ENCODE results near the gene MFAP4. TPM values are rescaled to one million over a fixed set of nuclear protein-coding genes. Genes with fewer than 3 reads are reported as not detected.

Gene MFAP4
- polyA plus RNA-seq, 1 experiment = 122 TPM

DNA sequence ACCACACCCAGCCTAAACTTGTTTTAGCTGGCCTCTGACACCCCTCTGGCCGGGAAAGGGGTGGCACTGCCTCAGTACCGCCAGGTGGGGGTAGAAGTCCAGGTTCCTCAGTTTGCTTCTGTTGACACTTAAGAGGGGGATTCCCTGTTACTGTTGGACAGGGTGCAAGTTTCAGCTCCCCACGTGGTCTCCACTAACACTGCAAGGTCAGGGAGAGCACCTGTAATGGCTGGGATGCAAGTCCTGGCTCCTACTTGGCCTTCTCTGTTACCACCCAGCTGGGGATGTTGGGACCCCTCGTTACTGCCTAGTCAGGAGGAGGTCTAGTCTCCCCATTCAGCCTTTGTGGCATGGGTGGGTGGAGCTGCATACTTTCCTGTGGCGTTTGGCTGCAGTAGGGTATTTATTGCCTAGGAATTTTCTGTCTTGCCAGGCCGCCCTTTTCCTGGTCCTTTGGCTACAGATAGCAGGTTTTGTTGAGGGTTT, 10.6 kb upstream of the MFAP4 start:
- POLR2A ChIA-PET = interaction anchor here (1.6 kb wide), 1 partner anchor 11 kb away, joined by 3 read pairs; the partner anchor contains the start of gene MFAP4
- DNase-seq (ENCODE audit: low read depth, low spot score) = no peak
- no peak overlapping the region for H3K4me3 ChIP-seq (ENCODE audit: low read depth, low read length)
- TF ChIP-seq, protein P1, sequence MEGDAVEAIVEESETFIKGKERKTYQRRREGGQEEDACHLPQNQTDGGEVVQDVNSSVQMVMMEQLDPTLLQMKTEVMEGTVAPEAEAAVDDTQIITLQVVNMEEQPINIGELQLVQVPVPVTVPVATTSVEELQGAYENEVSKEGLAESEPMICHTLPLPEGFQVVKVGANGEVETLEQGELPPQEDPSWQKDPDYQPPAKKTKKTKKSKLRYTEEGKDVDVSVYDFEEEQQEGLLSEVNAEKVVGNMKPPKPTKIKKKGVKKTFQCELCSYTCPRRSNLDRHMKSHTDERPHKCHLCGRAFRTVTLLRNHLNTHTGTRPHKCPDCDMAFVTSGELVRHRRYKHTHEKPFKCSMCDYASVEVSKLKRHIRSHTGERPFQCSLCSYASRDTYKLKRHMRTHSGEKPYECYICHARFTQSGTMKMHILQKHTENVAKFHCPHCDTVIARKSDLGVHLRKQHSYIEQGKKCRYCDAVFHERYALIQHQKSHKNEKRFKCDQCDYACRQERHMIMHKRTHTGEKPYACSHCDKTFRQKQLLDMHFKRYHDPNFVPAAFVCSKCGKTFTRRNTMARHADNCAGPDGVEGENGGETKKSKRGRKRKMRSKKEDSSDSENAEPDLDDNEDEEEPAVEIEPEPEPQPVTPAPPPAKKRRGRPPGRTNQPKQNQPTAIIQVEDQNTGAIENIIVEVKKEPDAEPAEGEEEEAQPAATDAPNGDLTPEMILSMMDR (IDR thresholded peaks at IDR 0.05; ENCODE audit: low read depth, low read length) = no peak
- H3K9me3 ChIP-seq (ENCODE audit: control insufficient read depth, insufficient read depth, low read length) = no peaks in the 10 kb centered on the region
- no peaks in the 10 kb centered on the region for H3K27me3 ChIP-seq (ENCODE audit: control insufficient read depth, insufficient read depth, low read length)
- H3K27ac ChIP-seq (ENCODE audit: low read depth, low read length) = no peak overlapping the region
- CTCF ChIA-PET = no interaction called here

DNA sequence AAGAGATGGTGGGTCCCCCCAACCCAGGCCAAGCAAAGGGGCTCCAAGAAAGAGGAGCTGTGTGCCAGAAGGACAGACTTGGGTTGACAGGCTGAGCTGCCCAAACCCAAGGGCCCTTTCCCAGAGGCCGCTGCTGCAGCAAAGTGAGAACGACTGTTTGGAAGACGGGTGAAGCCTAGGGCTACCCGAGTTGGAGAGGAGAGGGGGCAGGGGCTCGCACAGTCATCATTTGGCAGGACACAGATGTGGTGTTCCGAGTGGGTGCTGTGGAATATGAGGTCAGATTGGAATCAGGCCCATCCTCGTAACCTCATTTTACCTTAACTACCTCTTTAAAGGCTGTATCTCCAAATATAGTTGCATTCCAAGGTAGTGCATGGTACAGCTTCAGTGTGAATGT, 5.3 kb upstream of the MFAP4 start:
- Histone ChIP-seq H3K27me3 (ENCODE audit: control insufficient read depth, insufficient read depth, low read length) (no peaks in the 10 kb centered on the region), H3K4me3 (ENCODE audit: low read depth, low read length) (no peak overlapping the region), H3K27ac (ENCODE audit: low read depth, low read length) (no peak overlapping the region), H3K9me3 (ENCODE audit: control insufficient read depth, insufficient read depth, low read length) (no peaks in the 10 kb centered on the region)
- TF ChIP-seq, protein P1 (IDR thresholded peaks at IDR 0.05; ENCODE audit: low read depth, low read length) = no peak
- ChIA-PET CTCF (no interaction called here), POLR2A (interaction anchor here (0.6 kb wide), 1 partner anchor 95 kb away, joined by 3 read pairs; no protein-coding TSS in a partner anchor)
- DNase-seq (ENCODE audit: low read depth, low spot score) = no peak

DNA sequence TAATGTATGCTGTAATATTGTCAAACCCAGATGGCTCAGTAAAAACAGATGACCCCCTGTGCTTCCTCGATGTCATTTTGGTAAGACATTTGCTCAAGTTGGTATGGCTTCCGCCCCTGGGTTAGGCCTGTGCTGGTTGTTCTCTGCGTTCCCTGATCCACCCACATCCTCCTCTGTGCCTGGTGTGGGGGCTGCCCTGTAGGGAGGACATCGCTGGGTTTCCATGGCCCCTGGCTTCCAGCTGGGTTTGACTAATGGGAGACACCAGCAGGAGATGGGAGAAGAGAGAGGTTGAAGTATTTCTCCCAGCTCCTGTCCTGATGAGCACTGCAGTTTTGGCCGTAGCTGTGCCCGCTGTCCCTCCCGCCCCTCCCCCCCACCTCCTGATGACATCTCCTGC, 4.4 kb upstream of the MFAP4 start:
- ChIA-PET POLR2A (no interaction called here), CTCF (no interaction called here)
- H3K9me3 ChIP-seq (ENCODE audit: control insufficient read depth, insufficient read depth, low read length) = no peaks in the 10 kb centered on the region
- no peak overlapping the region for H3K4me3 ChIP-seq (ENCODE audit: low read depth, low read length)
- TF ChIP-seq, protein P1 (IDR thresholded peaks at IDR 0.05; ENCODE audit: low read depth, low read length) = no peak
- no peak for DNase-seq (ENCODE audit: low read depth, low spot score)
- H3K27ac ChIP-seq (ENCODE audit: low read depth, low read length) = no peak overlapping the region
- H3K27me3 ChIP-seq (ENCODE audit: control insufficient read depth, insufficient read depth, low read length) = no peaks in the 10 kb centered on the region

DNA sequence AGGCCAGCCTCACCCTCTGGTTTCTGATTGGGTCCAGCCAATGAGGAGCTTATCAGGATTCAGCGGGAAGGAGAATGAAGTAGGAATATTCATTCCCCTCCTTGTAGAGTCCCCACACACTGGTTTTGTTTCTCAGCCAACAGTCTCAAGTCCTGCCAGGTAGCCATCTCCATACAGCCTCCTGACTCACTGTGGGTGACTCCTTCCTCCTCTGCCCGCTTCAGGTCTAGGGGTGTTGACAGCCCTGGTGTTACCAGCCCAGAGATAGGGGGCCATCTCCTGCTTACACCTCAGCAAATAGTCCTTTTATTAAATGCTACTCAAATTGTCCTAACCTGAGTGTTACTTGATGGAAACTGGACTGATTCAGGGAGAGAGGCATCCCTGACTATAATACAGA, 4.0 kb upstream of the MFAP4 start:
- TF ChIP-seq, protein P1 (IDR thresholded peaks at IDR 0.05; ENCODE audit: low read depth, low read length) = no peak
- Histone ChIP-seq H3K27ac (ENCODE audit: low read depth, low read length) (no peak overlapping the region), H3K9me3 (ENCODE audit: control insufficient read depth, insufficient read depth, low read length) (no peaks in the 10 kb centered on the region), H3K4me3 (ENCODE audit: low read depth, low read length) (no peak overlapping the region), H3K27me3 (ENCODE audit: control insufficient read depth, insufficient read depth, low read length) (no peaks in the 10 kb centered on the region)
- POLR2A ChIA-PET = no interaction called here
- CTCF ChIA-PET = interaction anchor here (0.7 to 2.9 kb wide), 2 partner anchors 25 to 56 kb away, joined by 3 to 16 read pairs; no protein-coding TSS in a partner anchor
- DNase-seq (ENCODE audit: low read depth, low spot score) = no peak

DNA sequence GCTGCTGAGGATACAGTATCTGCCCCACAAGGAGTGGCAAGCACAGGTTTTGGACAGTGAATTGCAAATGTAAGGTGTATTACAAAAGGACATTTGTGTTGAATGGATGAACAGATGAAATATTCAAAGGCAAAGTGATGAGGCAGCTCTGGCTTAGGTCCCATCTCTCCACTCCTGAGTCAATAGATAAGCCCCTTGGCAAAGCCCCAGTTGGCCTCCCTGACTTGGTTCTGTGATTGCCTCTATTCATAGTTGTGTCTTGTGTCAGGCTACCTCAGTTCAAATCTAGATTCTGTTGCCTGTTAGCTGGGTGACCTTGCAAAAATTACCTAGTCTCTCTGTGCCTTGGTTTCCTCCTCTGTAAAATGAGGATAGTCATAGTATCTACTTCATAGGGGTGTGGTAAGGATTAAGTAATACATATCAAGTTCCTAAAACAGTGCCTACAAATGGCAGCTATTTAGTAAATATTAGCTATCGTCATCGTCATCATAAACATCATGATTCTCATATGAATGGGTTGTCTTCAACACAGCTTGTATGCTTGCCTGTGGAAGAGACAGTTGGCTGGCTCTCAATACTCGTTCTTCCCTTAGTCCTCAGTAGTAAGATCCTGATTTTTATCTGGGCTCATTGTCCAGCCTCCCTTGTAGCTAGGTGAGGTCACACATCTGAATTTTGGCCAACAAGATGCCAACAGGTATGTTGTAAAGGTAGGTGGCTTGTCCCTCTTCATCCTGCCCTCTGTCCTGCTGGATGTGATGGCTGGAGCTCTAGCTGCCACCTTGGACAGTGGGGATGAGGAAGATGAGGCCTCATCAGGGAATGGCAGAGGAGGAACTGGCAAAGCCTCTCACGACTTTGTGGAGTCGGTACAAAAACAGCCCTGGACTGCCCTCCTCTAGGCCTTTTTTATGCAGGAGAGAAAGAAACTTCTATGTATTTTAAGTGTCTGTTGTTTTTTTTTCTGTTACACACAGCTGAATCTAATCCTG, 2.1 kb upstream of the MFAP4 start:
- TF ChIP-seq, protein P1 (IDR thresholded peaks at IDR 0.05; ENCODE audit: low read depth, low read length) = no peak
- Histone ChIP-seq H3K4me3 (ENCODE audit: low read depth, low read length) (no peak overlapping the region), H3K9me3 (ENCODE audit: control insufficient read depth, insufficient read depth, low read length) (no peaks in the 10 kb centered on the region), H3K27me3 (ENCODE audit: control insufficient read depth, insufficient read depth, low read length) (no peaks in the 10 kb centered on the region), H3K27ac (ENCODE audit: low read depth, low read length) (peak overlapping the region; percentile 22)
- POLR2A ChIA-PET = interaction anchor here (3.2 to 4.7 kb wide), 2 partner anchors 11 to 59 kb away, joined by 19 to 52 read pairs; partner anchors contain the start of gene MAPK7
- no peak for DNase-seq (ENCODE audit: low read depth, low spot score)
- CTCF ChIA-PET = interaction anchor here (0.7 to 2.9 kb wide), 3 partner anchors 18 to 58 kb away, joined by 3 to 16 read pairs (median 3); partner anchors contain the start of gene B9D1

Measured in AG04450 (cell line).